OCI-M1 (cell line): Measurements from ENCODE around the gene CDH2.

Experiments used
- DNase-seq: peaks from one replicate; lab custom pipeline; 2025; lab: John Stamatoyannopoulos, UW

The CDH2 gene

GRCh38 chr18:28127763-28128658, 48.9 kb downstream of the CDH2 start:
- DNase-seq: no peak

- no peak for DNase-seq
These were observed 49.7 kb downstream of the CDH2 start for GRCh38 chr18:28127228-28127627.

DNA sequence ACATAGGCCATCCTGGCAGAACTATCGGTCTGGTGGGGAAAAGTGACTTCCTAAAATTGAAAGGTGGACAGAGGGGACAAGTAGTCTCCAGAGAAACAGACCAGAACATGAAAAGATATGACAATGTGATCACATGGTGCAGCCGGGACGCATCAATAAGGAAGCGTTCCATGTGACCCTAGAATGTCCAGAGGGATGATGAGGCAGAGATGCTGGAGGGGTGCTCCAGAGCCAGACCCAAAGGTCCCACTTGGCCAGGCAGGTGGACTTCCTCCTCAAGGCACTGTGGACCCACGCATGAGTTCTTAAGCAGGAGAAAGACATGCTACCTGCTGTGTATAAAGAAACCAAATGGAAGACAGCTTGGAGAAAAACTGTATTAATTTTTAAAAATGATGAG, 50.2 kb downstream of the CDH2 start:
- no peak for DNase-seq

DNA sequence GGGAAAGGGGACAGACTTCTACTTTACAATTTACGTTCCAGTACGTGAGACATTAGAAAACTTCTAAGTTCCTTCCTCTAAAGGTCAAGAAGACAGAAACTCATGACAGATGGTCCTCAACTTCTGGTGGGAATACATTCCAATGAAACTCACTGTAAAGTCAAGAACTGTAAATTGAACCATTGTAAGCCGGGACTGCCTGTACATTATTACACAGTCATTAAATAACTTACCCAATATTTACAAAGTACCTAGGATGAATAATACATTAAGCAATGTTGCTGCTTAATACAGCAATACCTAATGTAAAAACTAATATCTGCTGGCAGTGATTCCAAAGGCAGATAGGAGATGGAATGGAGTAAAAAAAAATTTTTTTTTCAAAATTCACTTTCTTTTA, 51.9 kb downstream of the CDH2 start:
- no peak for DNase-seq

DNA sequence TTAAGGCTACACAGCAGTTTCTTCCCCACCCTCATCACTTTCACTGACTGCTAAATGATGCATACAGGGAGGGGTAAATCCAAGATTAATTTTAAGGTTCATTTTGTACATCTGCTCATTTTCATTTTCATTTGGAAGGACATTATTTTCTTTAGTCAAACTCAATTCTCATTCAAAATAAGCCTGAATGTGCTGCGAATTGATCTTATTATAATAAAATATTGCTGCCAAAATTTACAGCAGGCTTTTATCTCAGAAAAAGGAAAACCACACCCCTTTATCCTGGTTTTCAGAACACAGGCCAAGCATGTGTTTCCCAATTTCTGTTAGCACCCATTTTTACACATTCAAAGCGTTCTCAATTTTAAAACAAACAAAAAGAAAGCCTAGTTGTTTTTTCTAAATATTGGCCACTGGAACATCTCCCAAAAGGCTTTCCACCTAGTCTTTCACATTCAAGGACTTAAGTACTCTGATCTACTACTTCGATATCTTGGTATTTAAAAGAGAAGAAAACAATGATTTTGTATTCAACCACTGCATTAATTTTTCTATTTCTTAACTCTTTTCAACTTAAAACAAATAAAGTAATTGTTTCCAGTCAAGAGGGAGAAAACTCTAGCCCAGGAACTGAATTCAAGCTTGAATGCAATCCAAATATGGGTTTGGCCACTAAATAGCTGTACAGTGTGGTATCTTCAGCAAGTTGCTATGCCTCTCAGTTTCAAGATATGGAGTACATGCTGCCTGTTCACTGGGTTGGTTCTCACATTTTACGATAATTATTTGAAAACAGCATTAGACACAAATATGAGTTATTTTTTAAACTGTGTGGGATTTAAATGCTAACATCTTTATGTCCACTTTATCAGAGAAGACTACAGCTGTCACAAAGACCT, 52.5 kb downstream of the CDH2 start:
- no peak for DNase-seq

DNA sequence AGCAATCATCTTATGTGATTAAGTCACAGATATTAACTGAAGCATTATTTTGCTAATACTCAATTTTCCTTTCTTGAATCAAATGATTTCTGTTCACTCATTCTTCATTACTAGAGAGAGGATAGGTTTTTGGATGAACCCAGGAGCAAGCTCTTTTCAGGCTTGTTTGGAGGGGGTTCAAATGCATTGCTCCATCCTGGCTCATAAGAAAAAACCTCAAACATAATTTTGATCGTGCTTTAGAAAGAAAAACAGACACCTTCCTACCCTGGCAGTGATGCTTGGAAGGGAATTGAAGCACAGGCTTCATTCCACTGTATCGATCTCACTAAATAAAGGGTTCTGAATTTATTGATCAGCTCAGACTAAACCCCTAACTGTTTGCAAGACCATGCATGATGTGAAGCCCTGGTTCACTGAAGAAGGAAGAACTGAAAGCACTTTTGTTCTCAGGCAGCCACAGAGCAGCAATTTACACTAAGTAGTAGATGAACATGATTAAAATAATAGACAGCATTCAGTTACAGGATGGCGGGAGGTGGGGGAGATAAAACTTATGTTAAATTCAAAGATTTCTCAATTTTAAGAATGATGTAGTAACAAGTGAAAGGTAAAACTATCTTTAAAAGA, 53.4 kb downstream of the CDH2 start:
- peak; percentile 19 for DNase-seq

GRCh38 chr18:28120828-28121515, 56.0 kb downstream of the CDH2 start:
- no peak for DNase-seq

GRCh38 chr18:28116461-28116860, 60.5 kb downstream of the CDH2 start:
- no peak for DNase-seq

DNA sequence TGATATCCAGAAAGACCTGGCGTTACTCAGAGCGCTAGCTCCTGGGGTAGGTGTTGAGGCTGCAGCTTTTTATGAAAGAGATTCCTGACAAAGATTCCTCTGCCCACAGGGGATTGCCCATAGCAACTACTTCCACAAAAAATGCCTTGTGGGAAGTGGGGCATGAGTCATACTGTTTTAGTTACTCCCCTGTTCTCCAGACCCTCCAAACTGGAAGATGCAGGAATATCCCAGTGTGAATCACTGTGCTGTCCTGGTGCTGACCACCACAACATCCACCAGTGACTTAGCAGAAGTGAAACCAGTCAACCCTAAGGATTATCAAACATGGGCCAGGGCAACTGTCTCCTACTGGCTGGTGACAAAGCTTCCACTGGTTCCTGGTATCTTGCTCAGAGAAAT, 61.8 kb downstream of the CDH2 start:
- DNase-seq: no peak

DNA sequence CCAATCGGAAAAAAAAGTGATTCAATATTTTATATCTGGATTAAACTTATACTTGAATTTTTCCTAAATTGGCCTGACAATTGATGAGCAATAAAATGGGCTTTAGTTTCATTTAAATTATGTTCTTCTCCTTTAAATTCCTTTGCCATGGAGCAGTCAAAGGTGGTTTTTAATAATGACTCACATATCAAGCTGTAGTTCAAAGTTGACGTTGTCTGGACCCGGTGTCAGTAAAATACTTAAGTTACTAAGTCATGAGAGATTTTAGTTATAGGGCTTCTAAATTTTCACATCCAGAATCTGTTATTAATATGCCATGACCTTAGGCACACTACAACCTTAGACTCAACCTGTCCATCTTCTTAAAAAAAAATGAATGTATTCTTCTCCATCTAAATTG, 62.5 kb downstream of the CDH2 start:
- no peak for DNase-seq

- DNase-seq: no peak
These were observed 63.5 kb downstream of the CDH2 start for GRCh38 chr18:28113271-28114029.

- DNase-seq: peak; percentile 16
These were observed 64.9 kb downstream of the CDH2 start for GRCh38 chr18:28112056-28112470.

DNA sequence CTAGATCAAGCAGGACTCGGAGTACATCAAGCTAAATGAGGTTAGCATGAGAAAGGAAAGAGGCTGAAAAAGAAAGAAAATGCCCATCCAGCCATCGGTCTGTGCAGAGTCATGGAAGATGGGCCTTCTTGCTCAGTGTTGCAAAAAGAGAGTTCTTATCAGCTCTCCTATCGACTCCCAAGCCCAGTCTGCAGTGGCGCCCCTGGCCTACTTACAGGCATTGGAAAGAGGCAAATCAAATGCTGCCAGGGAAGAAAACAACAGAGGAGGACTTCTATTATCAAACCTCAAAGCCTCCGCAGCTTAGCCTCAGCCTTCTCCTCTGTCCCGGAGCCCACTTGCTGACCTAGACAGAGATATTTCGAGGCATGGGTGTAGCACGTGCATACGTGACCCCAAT, 66.0 kb downstream of the CDH2 start:
- DNase-seq: no peak

DNA sequence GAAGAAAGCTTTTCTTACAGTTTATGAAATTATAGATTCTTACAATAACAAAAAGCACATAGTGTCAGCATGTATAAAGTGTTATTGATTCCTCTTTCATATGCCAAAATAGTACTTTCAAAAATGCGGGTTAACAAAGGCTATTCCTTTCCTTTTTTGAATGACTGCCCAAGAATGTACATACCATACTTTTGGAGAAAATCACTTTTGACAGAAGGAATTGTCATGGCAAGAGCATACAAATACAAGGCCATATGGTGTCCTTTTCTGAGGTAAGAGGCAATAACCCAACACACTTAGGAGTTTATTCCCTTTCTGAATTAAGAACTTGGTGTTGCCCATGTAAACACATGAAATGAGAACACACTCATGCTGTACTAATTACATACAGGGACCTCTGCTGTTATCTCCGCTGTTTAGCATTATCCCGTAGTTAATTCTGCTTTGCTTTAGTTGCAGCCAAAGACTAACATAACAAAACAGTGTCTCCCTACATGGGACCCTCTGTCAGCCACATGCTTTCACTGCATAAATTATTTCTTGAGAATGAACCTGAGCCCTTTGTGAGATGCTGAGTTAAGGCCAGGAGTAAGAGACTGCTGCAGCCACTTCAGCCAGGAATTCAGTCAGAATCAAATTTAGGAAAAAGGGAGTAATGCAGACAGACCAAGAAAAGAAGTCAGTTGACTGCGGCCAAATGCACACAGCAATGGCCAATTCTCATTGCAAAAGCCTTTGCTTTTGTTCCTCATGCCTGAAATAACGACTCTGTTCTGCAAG, 67.0 kb downstream of the CDH2 start:
- no peak for DNase-seq

GRCh38 chr18:28108814-28109213, 68.1 kb downstream of the CDH2 start:
- DNase-seq: no peak

GRCh38 chr18:28108254-28108653, 68.7 kb downstream of the CDH2 start:
- DNase-seq: no peak

- DNase-seq: no peak
These were observed 77.7 kb downstream of the CDH2 start for GRCh38 chr18:28099237-28099636.

DNA sequence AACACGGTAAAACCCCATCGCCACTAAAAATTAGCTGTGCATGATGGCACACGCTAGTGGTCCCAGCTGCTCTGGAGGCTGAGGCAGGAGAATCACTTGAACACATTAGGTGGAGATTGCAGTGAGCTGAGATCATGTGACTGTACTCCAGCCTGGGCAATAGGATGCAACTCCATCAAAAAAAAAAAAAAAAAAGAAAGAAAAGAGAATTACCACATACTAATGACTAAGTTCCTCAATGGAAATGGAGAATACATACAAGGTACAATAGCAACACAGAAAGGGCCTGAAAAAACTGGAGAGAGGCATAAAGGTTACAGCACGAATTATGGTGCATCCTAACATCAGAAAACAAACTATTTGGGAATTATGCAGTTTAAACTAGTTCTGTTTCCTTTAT, 81.3 kb downstream of the CDH2 start:
- DNase-seq: no peak

DNA sequence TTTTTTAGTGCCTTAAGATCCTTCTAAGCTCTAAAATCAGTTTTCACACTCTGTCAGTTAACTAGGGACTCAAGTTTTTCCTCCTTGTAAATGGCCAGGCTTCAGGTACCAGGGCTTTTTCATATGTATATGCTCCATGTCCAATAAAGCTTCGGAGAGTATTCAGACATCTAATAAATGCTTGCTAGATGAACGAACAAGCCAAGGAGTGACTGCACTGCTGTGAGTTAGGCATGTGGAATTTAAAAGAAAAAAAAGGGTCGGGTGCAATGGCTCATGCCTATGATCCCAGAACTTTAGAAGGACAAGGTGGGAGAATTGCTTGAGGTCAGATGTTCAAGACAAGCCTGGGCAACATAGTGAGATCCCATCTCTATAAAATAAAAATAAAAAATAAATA, 81.9 kb downstream of the CDH2 start:
- no peak for DNase-seq

DNA sequence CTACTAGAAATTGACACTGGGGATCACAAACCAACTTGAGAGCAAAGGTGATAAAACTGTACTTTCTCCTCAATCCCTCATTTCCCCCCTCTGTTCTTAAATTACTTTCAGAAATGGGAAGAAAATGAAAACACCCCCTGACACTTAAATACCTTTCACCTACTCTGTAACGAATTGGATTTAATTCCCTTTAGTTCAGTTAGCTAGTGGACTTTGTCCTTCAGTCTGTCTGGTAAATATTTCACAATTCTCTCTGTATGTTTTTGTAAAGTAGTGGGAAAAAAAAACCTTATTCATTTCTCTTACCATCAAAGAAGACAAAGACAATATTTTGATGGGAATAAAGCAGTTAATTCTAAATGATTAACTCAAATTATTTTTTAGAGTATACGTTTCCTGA, 85.7 kb downstream of the CDH2 start:
- no peak for DNase-seq
